ENCODE results near the gene KIF3A.

KIF3A gene

DNA sequence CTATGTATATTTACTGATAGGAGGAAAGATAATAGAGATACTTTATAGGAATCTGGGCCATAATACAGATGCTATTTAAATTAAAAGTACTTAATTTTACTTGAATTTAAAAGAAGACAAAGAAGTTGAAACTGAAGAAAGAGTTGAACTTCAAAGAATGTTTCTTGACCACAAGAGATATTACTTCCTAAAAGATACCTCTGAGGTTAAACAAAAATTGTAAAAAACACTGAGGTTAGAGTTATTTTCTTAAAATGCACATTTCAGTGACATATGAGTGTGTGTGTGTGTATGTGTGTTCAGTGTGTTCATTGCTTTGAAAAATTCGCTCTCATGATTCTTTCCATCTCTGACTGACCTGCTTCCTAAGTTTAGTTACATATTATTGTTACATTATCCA lies 43.2 kb upstream of the KIF3A start:
- H3K4me3 ChIP-seq (replicated peaks in 1 of 2; ENCODE audit: low read depth in 2 of 2, low read length in 2 of 2) = no peak overlapping the region
- TF ChIP-seq, protein P1, sequence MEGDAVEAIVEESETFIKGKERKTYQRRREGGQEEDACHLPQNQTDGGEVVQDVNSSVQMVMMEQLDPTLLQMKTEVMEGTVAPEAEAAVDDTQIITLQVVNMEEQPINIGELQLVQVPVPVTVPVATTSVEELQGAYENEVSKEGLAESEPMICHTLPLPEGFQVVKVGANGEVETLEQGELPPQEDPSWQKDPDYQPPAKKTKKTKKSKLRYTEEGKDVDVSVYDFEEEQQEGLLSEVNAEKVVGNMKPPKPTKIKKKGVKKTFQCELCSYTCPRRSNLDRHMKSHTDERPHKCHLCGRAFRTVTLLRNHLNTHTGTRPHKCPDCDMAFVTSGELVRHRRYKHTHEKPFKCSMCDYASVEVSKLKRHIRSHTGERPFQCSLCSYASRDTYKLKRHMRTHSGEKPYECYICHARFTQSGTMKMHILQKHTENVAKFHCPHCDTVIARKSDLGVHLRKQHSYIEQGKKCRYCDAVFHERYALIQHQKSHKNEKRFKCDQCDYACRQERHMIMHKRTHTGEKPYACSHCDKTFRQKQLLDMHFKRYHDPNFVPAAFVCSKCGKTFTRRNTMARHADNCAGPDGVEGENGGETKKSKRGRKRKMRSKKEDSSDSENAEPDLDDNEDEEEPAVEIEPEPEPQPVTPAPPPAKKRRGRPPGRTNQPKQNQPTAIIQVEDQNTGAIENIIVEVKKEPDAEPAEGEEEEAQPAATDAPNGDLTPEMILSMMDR (IDR thresholded peaks at IDR 0.05; ENCODE audit: low read depth, low read length) = no peak
- no peak for DNase-seq (ENCODE audit: low read depth in 2 of 2)

DNA sequence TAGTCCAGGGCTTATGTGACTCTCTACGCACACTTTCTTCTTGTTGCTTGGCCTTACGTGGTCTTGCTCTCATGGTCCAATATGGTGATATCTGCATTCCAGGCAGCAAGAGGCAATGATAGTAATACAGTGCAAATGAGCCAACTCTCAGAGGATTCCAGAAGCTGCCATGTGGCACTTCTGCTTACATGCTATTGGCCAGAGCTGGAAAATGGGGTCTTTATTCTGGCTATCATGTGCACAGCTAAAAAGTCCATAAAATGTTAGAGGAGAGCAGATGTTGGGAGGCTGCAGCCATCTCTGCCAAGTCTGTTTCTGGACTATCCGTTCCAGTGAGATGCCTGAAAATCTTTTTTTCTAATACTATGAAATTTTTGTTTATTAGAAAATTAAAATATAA lies 42.6 kb upstream of the KIF3A start:
- DNase-seq (ENCODE audit: low read depth in 2 of 2) = no peak
- TF ChIP-seq, protein P1 (IDR thresholded peaks at IDR 0.05; ENCODE audit: low read depth, low read length) = no peak
- no peak overlapping the region for H3K4me3 ChIP-seq (replicated peaks in 1 of 2; ENCODE audit: low read depth in 2 of 2, low read length in 2 of 2)

DNA sequence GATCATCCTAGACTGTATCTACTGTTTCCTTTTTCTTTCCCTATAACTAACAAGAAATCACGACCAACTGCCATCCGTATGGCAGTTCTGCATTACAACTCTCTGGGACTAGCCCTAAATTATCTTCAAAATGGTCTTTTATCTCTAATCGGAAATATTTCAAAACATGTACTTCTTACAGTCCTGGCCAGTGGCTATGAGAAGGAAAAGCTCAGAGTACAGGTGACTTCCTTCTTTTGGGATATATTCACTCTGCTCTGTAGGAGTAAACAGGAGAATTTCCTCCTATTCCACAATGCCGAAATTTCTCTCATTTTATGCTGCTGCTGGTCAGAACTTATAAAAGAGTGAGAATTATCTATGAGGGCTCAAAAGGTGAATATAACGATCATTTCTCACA lies 41.5 kb upstream of the KIF3A start:
- H3K4me3 ChIP-seq (replicated peaks in 1 of 2; ENCODE audit: low read depth in 2 of 2, low read length in 2 of 2) = no peak overlapping the region
- TF ChIP-seq, protein P1 (IDR thresholded peaks at IDR 0.05; ENCODE audit: low read depth, low read length) = no peak
- DNase-seq (ENCODE audit: low read depth in 2 of 2) = no peak

DNA sequence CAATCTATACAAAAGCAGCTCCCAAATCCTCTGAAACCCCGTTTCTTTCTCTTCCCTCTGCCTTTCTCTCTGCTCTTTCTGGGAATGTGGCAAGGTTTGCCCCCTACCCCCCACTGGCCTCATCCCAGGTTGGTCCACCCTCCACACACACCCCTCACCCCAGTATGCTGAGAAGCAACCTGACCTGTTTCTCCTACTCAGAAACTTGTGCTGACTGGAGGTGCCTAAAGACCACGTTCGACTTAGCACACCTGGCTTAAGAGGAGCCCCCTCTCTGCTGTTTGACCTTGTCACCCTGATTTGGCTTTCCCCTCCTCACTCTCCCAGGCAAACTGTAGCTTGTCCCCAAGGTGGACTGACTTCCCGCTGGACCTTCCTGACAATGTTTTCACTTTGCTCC lies 40.8 kb upstream of the KIF3A start:
- H3K4me3 ChIP-seq (replicated peaks in 1 of 2; ENCODE audit: low read depth in 2 of 2, low read length in 2 of 2) = peak overlapping the region in 1 of 2 donors; percentile 64

DNA sequence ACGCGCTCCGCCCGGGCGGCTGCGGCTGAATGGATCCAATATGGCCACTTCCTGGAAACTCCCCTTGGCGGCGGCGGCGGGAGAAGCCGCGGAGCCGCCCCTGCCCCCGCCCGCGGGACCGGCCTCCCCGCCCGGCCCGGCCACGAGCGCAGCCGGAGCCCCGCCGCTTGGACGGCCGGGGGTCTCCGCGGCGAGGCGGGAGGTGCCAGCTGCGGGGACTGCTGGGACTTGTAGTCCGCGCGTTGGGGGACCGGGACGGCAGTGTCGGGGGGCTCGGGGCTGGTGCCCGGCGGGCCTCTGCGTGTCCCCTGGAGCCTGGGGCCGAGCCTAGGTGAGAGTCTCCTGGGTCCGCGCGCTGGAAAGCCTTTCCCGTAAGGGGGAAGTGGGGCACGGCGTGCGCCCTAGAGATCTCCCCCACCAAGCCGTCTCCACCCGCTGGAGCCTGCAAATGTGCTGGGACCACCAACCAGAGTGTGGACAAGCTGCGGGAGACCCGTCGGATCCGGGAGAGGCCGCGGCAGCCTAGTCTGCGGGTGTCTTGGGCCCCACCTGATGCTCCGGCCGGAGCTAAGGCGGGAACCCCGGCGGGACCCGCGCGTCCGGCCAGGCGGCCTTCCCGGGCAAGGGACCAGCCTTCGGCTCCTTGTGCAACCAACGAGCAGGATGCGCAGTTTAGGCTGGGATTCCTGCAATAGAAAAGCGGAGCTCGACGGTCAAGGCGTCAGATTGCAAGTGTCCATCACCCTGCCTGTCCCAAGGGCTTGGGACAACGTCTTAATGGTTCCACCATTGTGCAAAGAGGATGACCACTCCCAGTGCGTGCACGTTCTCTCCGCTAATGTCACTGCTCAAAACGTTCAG lies 40.1 kb upstream of the KIF3A start, which contains the start of gene SEPTIN8:
SEPTIN8 (minus strand) TSS at position 31 of the 861 bp plus-strand sequence. CDS start 102 bp downstream, outside the sequence.
- TF ChIP-seq, protein P1 (IDR thresholded peaks at IDR 0.05; ENCODE audit: low read depth, low read length) = no peak
- peak; percentile 42 to 49 for DNase-seq (ENCODE audit: low read depth in 2 of 2)
- H3K4me3 ChIP-seq (replicated peaks in 1 of 2; ENCODE audit: low read depth in 2 of 2, low read length in 2 of 2) = peak within 1 kb of the TSS; percentile 64 to 92

More for the DNA sequence above, 40.8 kb upstream of the KIF3A start:
- TF ChIP-seq, protein P1 (IDR thresholded peaks at IDR 0.05; ENCODE audit: low read depth, low read length) = no peak
- no peak for DNase-seq (ENCODE audit: low read depth in 2 of 2)

DNA sequence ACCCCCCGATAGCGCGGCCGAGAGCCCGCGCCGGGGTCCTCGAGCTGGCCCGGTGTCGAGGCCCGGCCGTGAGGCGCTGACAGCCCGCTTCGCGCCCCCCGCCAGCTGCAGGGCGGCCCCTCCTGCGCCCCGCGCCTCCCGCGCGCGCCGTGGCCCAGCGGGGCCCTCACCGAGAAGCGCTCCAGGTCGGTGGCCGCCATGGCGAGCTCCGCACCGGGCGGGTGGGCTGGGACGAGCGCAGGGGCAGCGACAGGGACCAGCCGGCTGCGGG lies 39.5 kb upstream of the KIF3A start:
- no peak for DNase-seq (ENCODE audit: low read depth in 2 of 2)
- TF ChIP-seq, protein P1 (IDR thresholded peaks at IDR 0.05; ENCODE audit: low read depth, low read length) = no peak
- H3K4me3 ChIP-seq (replicated peaks in 1 of 2; ENCODE audit: low read depth in 2 of 2, low read length in 2 of 2) = peak overlapping the region; percentile 64 to 92

All from cardiac fibroblast (primary cell).